ENCODE data around the gene RPH3AL. TPM values are rescaled to one million over a fixed set of nuclear protein-coding genes. Genes with fewer than 3 reads are reported as not detected.

Gene RPH3AL
- total RNA-seq, 6 experiments from 2014 or later = 17.6 to 74.0 (median 25.7) TPM

- Histone ChIP-seq H3K4me3 (no peak overlapping the region), H3K27ac (no peak overlapping the region), H3K4me1 (peaks cover 0 to 29% (median 13%) of the 10 kb centered on the region in 4 donors), H3K36me3 (no peaks in the 10 kb centered on the region), H3K27me3 (no peaks in the 10 kb centered on the region), H3K9me3 (no peaks in the 10 kb centered on the region)
- TF ChIP-seq CTCF (IDR thresholded peaks at IDR 0.05) (no peak), POLR2A (IDR thresholded peaks at IDR 0.05) (no peak)
- DNase-seq (peak; percentile 34 to 49 (median 34)), ATAC-seq (peak in 1 of 4 donors; percentile 38)
- 45% methylated on average over 5 of the region's 7 CpGs for WGBS (ENCODE audit: insufficient coverage, low coverage, low lambda C conversion rate, missing lambda C conversion rate)
- intact Hi-C loops (cut with DNase I) = no loop called here
Observed at GRCh38 chr17:343211-343610, 9.4 kb downstream of the RPH3AL start.

- Histone ChIP-seq H3K4me1 (peaks cover 0 to 37% (median 18%) of the 10 kb centered on the region in 4 donors), H3K9me3 (no peaks in the 10 kb centered on the region), H3K36me3 (no peaks in the 10 kb centered on the region), H3K27ac (peak overlapping the region in 2 of 3 donors; percentile 87 to 98), H3K27me3 (no peaks in the 10 kb centered on the region), H3K4me3 (peak overlapping the region in 1 of 3 donors; percentile 47)
- intact Hi-C loops (cut with DNase I) = no loop called here
- TF ChIP-seq POLR2A (IDR thresholded peaks at IDR 0.05) = no peak
- TF ChIP-seq CTCF (IDR thresholded peaks at IDR 0.05) = no peak
- WGBS (ENCODE audit: insufficient coverage, low coverage, low lambda C conversion rate, missing lambda C conversion rate) = 85% methylated on average over 1 of the region's 4 CpGs
- peak in 2 of 3 donors; percentile 44 to 49 for DNase-seq
- no peak for ATAC-seq
Observed at GRCh38 chr17:340074-340473, 12.5 kb downstream of the RPH3AL start.

GRCh38 chr17:339193-340061, 13.2 kb downstream of the RPH3AL start:
- Histone ChIP-seq H3K36me3 (no peaks in the 10 kb centered on the region), H3K4me3 (peak overlapping the region in 1 of 3 donors; percentile 47), H3K9me3 (no peaks in the 10 kb centered on the region), H3K27me3 (no peaks in the 10 kb centered on the region), H3K27ac (peak overlapping the region; percentile 31 to 98 (median 87)), H3K4me1 (peaks cover 0 to 37% (median 18%) of the 10 kb centered on the region in 4 donors)
- WGBS (ENCODE audit: insufficient coverage, low coverage, low lambda C conversion rate, missing lambda C conversion rate) = 33% methylated on average over 3 of the region's 23 CpGs
- ATAC-seq (peak in 3 of 4 donors; percentile 2 to 8 (median 2)), DNase-seq (peak in 2 of 3 donors; percentile 43 to 48)
- TF ChIP-seq CTCF (IDR thresholded peaks at IDR 0.05) (no peak), POLR2A (IDR thresholded peaks at IDR 0.05) (no peak)
- intact Hi-C loops (cut with DNase I) = no loop called here

GRCh38 chr17:338442-339192, 14.0 kb downstream of the RPH3AL start:
- intact Hi-C loops (cut with DNase I) = no loop called here

More at GRCh38 chr17:338442-339192, 14.0 kb downstream of the RPH3AL start:
- Histone ChIP-seq H3K4me3 (peak overlapping the region in 2 of 3 donors; percentile 32 to 47), H3K27ac (peak overlapping the region; percentile 31 to 98 (median 87)), H3K27me3 (no peaks in the 10 kb centered on the region), H3K4me1 (peaks cover 0 to 37% (median 18%) of the 10 kb centered on the region in 4 donors), H3K9me3 (no peaks in the 10 kb centered on the region), H3K36me3 (no peaks in the 10 kb centered on the region)
- TF ChIP-seq CTCF (IDR thresholded peaks at IDR 0.05) = no peak
- WGBS (ENCODE audit: insufficient coverage, low coverage, low lambda C conversion rate, missing lambda C conversion rate) = 35% methylated on average over 7 of the region's 19 CpGs
- ATAC-seq (peak; percentile 84 to 93 (median 90)), DNase-seq (peak; percentile 70 to 91 (median 89))

Measured in right lobe of liver (tissue), 6 donors.